Mesenchymal stem cell (in vitro differentiated cells and primary cell): ENCODE results near the gene ZBTB9.

Experiments used
- DNase-seq: peaks from one replicate; pipeline ENCODE4 v3.0.0-alpha.2; 2013
- H2AFZ ChIP-seq: one replicate; pipeline ENCODE4 v1.6.1; 2013; ENCODE audit warnings: low read depth, mild to moderate bottlenecking, control low read depth, inconsistent platforms, low read length, moderate library complexity
- H2AK5ac ChIP-seq: 2 replicates; pipeline ENCODE4 v1.6.1; 2013; ENCODE audit warnings: low read length, moderate library complexity, mild to moderate bottlenecking, inconsistent platforms; ENCODE audit not compliant: severe bottlenecking
- H2BK120ac ChIP-seq: one replicate; pipeline ENCODE4 v1.6.1; 2013; ENCODE audit warnings: low read depth, mild to moderate bottlenecking, inconsistent platforms, low read length, moderate library complexity
- H2BK12ac ChIP-seq, 2 experiments: one replicate each; pipeline ENCODE4 v1.6.1; 2013; ENCODE audit warnings: inconsistent platforms in 2 of 2, low read length in 2 of 2, mild to moderate bottlenecking in 2 of 2, moderate library complexity in 2 of 2, control low read depth in 1 of 2
- H2BK15ac ChIP-seq: one replicate; pipeline ENCODE4 v1.6.1; 2013; ENCODE audit warnings: mild to moderate bottlenecking, low read depth, inconsistent platforms; ENCODE audit not compliant: poor library complexity, severe bottlenecking
- H2BK5ac ChIP-seq: 2 replicates; pipeline ENCODE4 v1.6.1; 2013; ENCODE audit warnings: low read depth, mild to moderate bottlenecking, low read length, control low read depth, inconsistent platforms; ENCODE audit not compliant: poor library complexity, severe bottlenecking
- H3K14ac ChIP-seq, 2 experiments: one replicate each; pipeline ENCODE4 v1.6.1; 2013; ENCODE audit warnings: inconsistent platforms in 2 of 2, low read length in 2 of 2, control low read depth in 1 of 2, mild to moderate bottlenecking in 1 of 2, moderate library complexity in 1 of 2
- H3K18ac ChIP-seq, 2 experiments: one replicate each; pipeline ENCODE4 v1.6.1; 2013; ENCODE audit warnings: inconsistent platforms in 2 of 2, low read length in 2 of 2, control low read depth in 1 of 2, low read depth in 1 of 2, mild to moderate bottlenecking in 1 of 2
- H3K23ac ChIP-seq, 2 experiments: one replicate each; pipeline ENCODE4 v1.6.1; 2013; ENCODE audit warnings: inconsistent platforms in 2 of 2, low read length in 2 of 2, mild to moderate bottlenecking in 2 of 2, moderate library complexity in 2 of 2, control low read depth in 1 of 2
- H3K27ac ChIP-seq: 2 replicates; pipeline ENCODE4 v1.5.1; 2013; ENCODE audit warnings: mild to moderate bottlenecking, moderate library complexity, low read length, control low read depth, inconsistent platforms; ENCODE audit not compliant: poor library complexity, severe bottlenecking
- H3K27me3 ChIP-seq, 2 experiments: 2 replicates each; pipeline versions ENCODE4 v1.6.1 to v1.7.0; 2013; ENCODE audit warnings: low read length in 2 of 2, mild to moderate bottlenecking in 2 of 2, moderate library complexity in 2 of 2, control low read depth in 1 of 2, inconsistent platforms in 1 of 2; ENCODE audit not compliant: control insufficient read depth in 1 of 2, insufficient read depth in 1 of 2
- H3K36me3 ChIP-seq, 2 experiments: 2 replicates each; pipeline versions ENCODE4 v1.6.1 to v1.7.0; 2013; ENCODE audit warnings: low read length in 2 of 2, control low read depth in 1 of 2, inconsistent platforms in 1 of 2, low read depth in 1 of 2, mild to moderate bottlenecking in 1 of 2; ENCODE audit not compliant: insufficient read depth in 2 of 2, control insufficient read depth in 1 of 2
- H3K4ac ChIP-seq, 2 experiments: one replicate each; pipeline ENCODE4 v1.6.1; 2013; ENCODE audit warnings: inconsistent platforms in 2 of 2, low read length in 2 of 2, mild to moderate bottlenecking in 2 of 2, moderate library complexity in 2 of 2, control low read depth in 1 of 2, low read depth in 1 of 2
- H3K4me1 ChIP-seq: 2 replicates; pipeline ENCODE4 v1.6.1; 2013; ENCODE audit warnings: low read depth, low read length, control low read depth; ENCODE audit not compliant: control insufficient read depth, insufficient read depth
- H3K4me2 ChIP-seq: 2 replicates; pipeline ENCODE4 v1.6.1; 2013; ENCODE audit warnings: low read length, mild to moderate bottlenecking, inconsistent platforms; ENCODE audit not compliant: poor library complexity, severe bottlenecking
- H3K4me3 ChIP-seq, 2 experiments: 2 replicates each; pipeline versions ENCODE4 v1.5.1 to v1.7.0; 2013; ENCODE audit warnings: low read length in 2 of 2, mild to moderate bottlenecking in 2 of 2, control low read depth in 1 of 2, low read depth in 1 of 2; ENCODE audit not compliant: insufficient read depth in 1 of 2
- H3K79me1 ChIP-seq: replicated peaks from 2 replicates; pipeline ENCODE4 v1.6.1; 2013; ENCODE audit warnings: mild to moderate bottlenecking, control low read depth, low read length, inconsistent platforms; ENCODE audit not compliant: poor library complexity, severe bottlenecking
- H3K9ac ChIP-seq: 2 replicates; pipeline ENCODE4 v1.7.0; 2013; ENCODE audit warnings: mild to moderate bottlenecking, low read length, moderate library complexity
- H3K9me3 ChIP-seq: 2 replicates; pipeline ENCODE4 v1.7.0; 2013; ENCODE audit warnings: mild to moderate bottlenecking, low read length; ENCODE audit not compliant: control insufficient read depth
- H4K8ac ChIP-seq: one replicate; pipeline ENCODE4 v1.6.1; 2013; ENCODE audit warnings: inconsistent platforms, mild to moderate bottlenecking, low read length, moderate library complexity
- H4K91ac ChIP-seq: one replicate; pipeline ENCODE4 v1.6.1; 2013; ENCODE audit warnings: mild to moderate bottlenecking, low read length, inconsistent platforms
- WGBS: methylation state at CpG from one replicate; pipeline ENCODE4 v1.1.7; 2013; ENCODE audit warnings: mixed read lengths; 5-methylcytosine and 5-hydroxymethylcytosine counted together

The ZBTB9 gene

GRCh38 chr6:33458676-33459075 is 4.3 kb downstream of the ZBTB9 start:
- H3K14ac ChIP-seq, result no peak overlapping the region
- H3K18ac ChIP-seq, result no peak overlapping the region
- no peak overlapping the region for H2BK15ac ChIP-seq
- no peak for DNase-seq
- no peak overlapping the region for H3K4ac ChIP-seq
- H3K23ac ChIP-seq, result no peak overlapping the region
- no peak overlapping the region for H3K4me3 ChIP-seq
- 75% methylated on average over 3 of the region's 3 CpGs for WGBS
- H3K4me1 ChIP-seq, result peaks cover 5% of the 10 kb centered on the region
- H2BK5ac ChIP-seq, result no peak overlapping the region
- H3K9ac ChIP-seq, result no peak overlapping the region
- H2BK12ac ChIP-seq, result no peak overlapping the region
- H3K27me3 ChIP-seq, result peaks cover 0 to 2% of the 10 kb centered on the region in 2 experiments
- H3K27ac ChIP-seq, result no peak overlapping the region
- H4K91ac ChIP-seq, result no peak overlapping the region
- peaks cover 27% of the 10 kb centered on the region for H3K79me1 ChIP-seq
- H3K4me2 ChIP-seq, result no peak overlapping the region
- H2AFZ ChIP-seq, result no peak overlapping the region
- H3K36me3 ChIP-seq, result peaks cover 10 to 20% of the 10 kb centered on the region in 2 experiments
- no peak overlapping the region for H2AK5ac ChIP-seq
- H3K9me3 ChIP-seq, result no peaks in the 10 kb centered on the region
- H4K8ac ChIP-seq, result no peak overlapping the region
- H2BK120ac ChIP-seq, result no peak overlapping the region

GRCh38 chr6:33459226-33459625 is 4.8 kb downstream of the ZBTB9 start:
- H2AK5ac ChIP-seq, result no peak overlapping the region
- no peak for DNase-seq
- no peak overlapping the region for H2BK120ac ChIP-seq
- no peak overlapping the region for H3K4me3 ChIP-seq
- peaks cover 10 to 20% of the 10 kb centered on the region in 2 experiments for H3K36me3 ChIP-seq
- H3K4me1 ChIP-seq, result peaks cover 5% of the 10 kb centered on the region
- H4K8ac ChIP-seq, result no peak overlapping the region
- no peak overlapping the region for H3K27ac ChIP-seq
- H3K79me1 ChIP-seq, result peaks cover 24% of the 10 kb centered on the region
- no peak overlapping the region for H3K4me2 ChIP-seq
- no peak overlapping the region for H3K4ac ChIP-seq
- H4K91ac ChIP-seq, result no peak overlapping the region
- H3K9me3 ChIP-seq, result no peaks in the 10 kb centered on the region
- no peak overlapping the region for H2BK12ac ChIP-seq
- no peak overlapping the region for H3K14ac ChIP-seq
- H2BK15ac ChIP-seq, result no peak overlapping the region
- H3K9ac ChIP-seq, result no peak overlapping the region
- 75% methylated on average over 2 of the region's 2 CpGs for WGBS
- no peak overlapping the region for H2AFZ ChIP-seq
- H3K18ac ChIP-seq, result no peak overlapping the region
- no peak overlapping the region for H3K23ac ChIP-seq
- no peak overlapping the region for H2BK5ac ChIP-seq
- peaks cover 0 to 2% of the 10 kb centered on the region in 2 experiments for H3K27me3 ChIP-seq

GRCh38 chr6:33466075-33466735 is 11.8 kb downstream of the ZBTB9 start:
- Histone ChIP-seq H4K91ac (no peak overlapping the region), H3K27ac (no peak overlapping the region)
- 91% methylated on average over 4 of the region's 4 CpGs for WGBS

GRCh38 chr6:33467091-33467490 is 12.7 kb downstream of the ZBTB9 start:
- peaks cover 7% of the 10 kb centered on the region for H3K9me3 ChIP-seq
- H2AFZ ChIP-seq, result no peak overlapping the region
- no peak overlapping the region for H3K18ac ChIP-seq
- H2AK5ac ChIP-seq, result no peak overlapping the region
- H3K4me3 ChIP-seq, result no peak overlapping the region
- H3K79me1 ChIP-seq, result no peaks in the 10 kb centered on the region
- H2BK120ac ChIP-seq, result no peak overlapping the region
- H3K4me2 ChIP-seq, result no peak overlapping the region
- no peak overlapping the region for H2BK5ac ChIP-seq
- H4K8ac ChIP-seq, result no peak overlapping the region
- no peak overlapping the region for H3K4ac ChIP-seq
- H2BK12ac ChIP-seq, result no peak overlapping the region
- no peak overlapping the region for H3K9ac ChIP-seq
- peaks cover 2 to 4% of the 10 kb centered on the region in 2 experiments for H3K27me3 ChIP-seq
- no peak overlapping the region for H3K14ac ChIP-seq
- H4K91ac ChIP-seq, result no peak overlapping the region
- H3K4me1 ChIP-seq, result no peaks in the 10 kb centered on the region
- no peak overlapping the region for H3K23ac ChIP-seq
- no peak overlapping the region for H3K27ac ChIP-seq
- WGBS, result 87% methylated on average over 5 of the region's 7 CpGs
- H2BK15ac ChIP-seq, result no peak overlapping the region
- no peaks in the 10 kb centered on the region for H3K36me3 ChIP-seq
- no peak for DNase-seq

More at GRCh38 chr6:33466075-33466735, 11.8 kb downstream of the ZBTB9 start:
- H3K27me3 ChIP-seq, result peaks cover 2 to 4% of the 10 kb centered on the region in 2 experiments
- H2BK15ac ChIP-seq, result no peak overlapping the region
- H2BK5ac ChIP-seq, result no peak overlapping the region
- no peak overlapping the region for H3K18ac ChIP-seq
- no peak overlapping the region for H2AFZ ChIP-seq
- H3K36me3 ChIP-seq, result no peaks in the 10 kb centered on the region
- no peak overlapping the region for H3K4me2 ChIP-seq
- DNase-seq, result no peak
- H3K4me3 ChIP-seq, result no peak overlapping the region
- H3K23ac ChIP-seq, result no peak overlapping the region
- no peaks in the 10 kb centered on the region for H3K79me1 ChIP-seq
- no peak overlapping the region for H3K14ac ChIP-seq
- H3K4me1 ChIP-seq, result no peaks in the 10 kb centered on the region
- H3K9me3 ChIP-seq, result peaks cover 7% of the 10 kb centered on the region
- no peak overlapping the region for H2AK5ac ChIP-seq
- H2BK120ac ChIP-seq, result no peak overlapping the region
- no peak overlapping the region for H3K4ac ChIP-seq
- H2BK12ac ChIP-seq, result no peak overlapping the region
- H4K8ac ChIP-seq, result no peak overlapping the region
- H3K9ac ChIP-seq, result no peak overlapping the region
